GM23338 (cell line): Measurements from ENCODE around the gene NINJ2. TPM values are rescaled to one million over a fixed set of nuclear protein-coding genes. Genes with fewer than 3 reads are reported as not detected.

ENCODE experiments used
- ATAC-seq: fragments of 200-7000 bp; cut with Tn5 transposase; 3 replicates; pipeline ENCODE4 v1.9.1; 2020
- DNase-seq: peaks from one replicate; pipeline ENCODE4 v3.0.0-alpha.2; 2015; ENCODE audit warnings: low spot score
- H2AFZ ChIP-seq: fragments of 200-600 bp; sonication (generic); 2 replicates; pipeline ENCODE4 v1.8.0; 2016; ENCODE audit warnings: antibody characterized with exemption, mild to moderate bottlenecking, moderate library complexity
- H3F3A ChIP-seq: fragments of 200-600 bp; sonication (generic); replicated peaks from 2 replicates; pipeline ENCODE4 v1.8.0; 2017; ENCODE audit warnings: antibody characterized with exemption, mixed run types, low read depth
- H3K27ac ChIP-seq: fragments of 200-600 bp; sonication (generic); 2 replicates; pipeline ENCODE4 v1.6.1; 2016; ENCODE audit warnings: low read depth
- H3K27me3 ChIP-seq: fragments of 200-600 bp; sonication (generic); 2 replicates; pipeline ENCODE4 v1.8.0; 2016; ENCODE audit warnings: mild to moderate bottlenecking, mixed run types, moderate library complexity; ENCODE audit not compliant: insufficient read depth
- H3K36me3 ChIP-seq: fragments of 200-600 bp; sonication (generic); 2 replicates; pipeline ENCODE4 v1.8.0; 2016; ENCODE audit warnings: mild to moderate bottlenecking; ENCODE audit not compliant: insufficient read depth
- H3K4me1 ChIP-seq: fragments of 200-600 bp; sonication (generic); 2 replicates; pipeline ENCODE4 v1.8.0; 2016; ENCODE audit warnings: mild to moderate bottlenecking, moderate library complexity; ENCODE audit not compliant: insufficient read depth
- H3K4me2 ChIP-seq: fragments of 200-600 bp; sonication (generic); 2 replicates; pipeline ENCODE4 v1.7.1; 2017; ENCODE audit warnings: mixed run types
- H3K4me3 ChIP-seq: fragments of 200-600 bp; sonication (generic); 2 replicates; pipeline ENCODE4 v1.6.1; 2016; ENCODE audit warnings: mixed run types
- H3K79me2 ChIP-seq: fragments of 200-600 bp; sonication (generic); replicated peaks from 2 replicates; pipeline ENCODE4 v1.8.0; 2017; ENCODE audit warnings: mild to moderate bottlenecking; ENCODE audit not compliant: insufficient read depth
- H3K9me2 ChIP-seq: fragments of 200-600 bp; sonication (generic); 2 replicates; pipeline ENCODE4 v1.8.0; 2017; ENCODE audit not compliant: insufficient read depth
- H4K20me1 ChIP-seq: fragments of 200-600 bp; sonication (generic); replicated peaks from 2 replicates; pipeline ENCODE4 v1.8.0; 2017; ENCODE audit warnings: mild to moderate bottlenecking; ENCODE audit not compliant: insufficient read depth
- H3K27ac Mint-ChIP-seq: 2 replicates; pipeline ENCODE4 v1.8.0; 2020; ENCODE audit warnings: inconsistent platforms, mild to moderate bottlenecking, moderate library complexity, mixed read lengths
- H3K27me3 Mint-ChIP-seq: 3 replicates; pipeline ENCODE4 v1.8.0; 2022; ENCODE audit warnings: low read depth, mild to moderate bottlenecking, moderate library complexity, mixed read lengths, inconsistent platforms; ENCODE audit not compliant: insufficient read depth, poor library complexity
- H3K36me3 Mint-ChIP-seq: 3 replicates; pipeline ENCODE4 v1.8.0; 2021; ENCODE audit warnings: low read depth, mild to moderate bottlenecking, inconsistent platforms, moderate library complexity, mixed read lengths
- H3K4me1 Mint-ChIP-seq: 3 replicates; pipeline ENCODE4 v1.8.0; 2020; ENCODE audit warnings: mild to moderate bottlenecking, inconsistent platforms, mixed read lengths
- H3K4me3 Mint-ChIP-seq: 3 replicates; pipeline ENCODE4 v1.8.0; 2021; ENCODE audit warnings: moderate library complexity, mild to moderate bottlenecking, inconsistent platforms, mixed read lengths
- H3K9me3 Mint-ChIP-seq: 3 replicates; pipeline ENCODE4 v1.8.0; 2020; ENCODE audit warnings: moderate library complexity, mild to moderate bottlenecking, inconsistent platforms, mixed read lengths
- CREB1 ChIP-seq: fragments of 250-450 bp; sonication (Bioruptor Pico); IDR thresholded peaks from 2 replicates; pipeline ENCODE4 v1.5.0; 2020; ENCODE audit warnings: low read depth, mild to moderate bottlenecking, moderate library complexity
- EZH2 ChIP-seq: fragments of 200-600 bp; sonication (generic); IDR thresholded peaks from one replicate; pipeline ENCODE4 v1.8.0; 2017; ENCODE audit warnings: antibody characterized with exemption, mild to moderate bottlenecking, low read depth; ENCODE audit not compliant: unreplicated experiment
- EZH2phosphoT487 ChIP-seq: fragments of 200-600 bp; sonication (generic); IDR thresholded peaks from one replicate; pipeline ENCODE4 v1.8.1; 2018; ENCODE audit warnings: antibody characterized with exemption; ENCODE audit not compliant: unreplicated experiment
- JUNB ChIP-seq: IDR thresholded peaks from one replicate; pipeline ENCODE4 v1.6.1; 2016; ENCODE audit warnings: antibody characterized with exemption; ENCODE audit not compliant: unreplicated experiment
- NANOG ChIP-seq: IDR thresholded peaks from 2 replicates; pipeline ENCODE4 v1.6.1; 2016; ENCODE audit warnings: antibody characterized with exemption, borderline replicate concordance
- POLR2AphosphoS5 ChIP-seq: IDR thresholded peaks from 2 replicates; pipeline ENCODE4 v1.6.1; 2016; ENCODE audit warnings: antibody characterized with exemption, low read depth
- STAT1 ChIP-seq: IDR thresholded peaks from one replicate; pipeline ENCODE4 v1.6.1; 2016; ENCODE audit warnings: antibody characterized with exemption; ENCODE audit not compliant: unreplicated experiment
- ZNF114 ChIP-seq: fragments of 250-450 bp; sonication (Bioruptor Pico); IDR thresholded peaks from 2 replicates; pipeline ENCODE4 v1.5.0; 2020; ENCODE audit warnings: mild to moderate bottlenecking, moderate library complexity
- ZNF331 ChIP-seq: fragments of 250-450 bp; sonication (Bioruptor Pico); IDR thresholded peaks from 2 replicates; pipeline ENCODE4 v1.5.0; 2020; ENCODE audit warnings: low read depth, mild to moderate bottlenecking, moderate library complexity
- polyA plus RNA-seq: library from polyadenylated mRNA; unstranded; fragments of >200 nt; fragmentation: Nextera tagmentation; extraction: Ambion mirVana; gene quantifications from 2 replicates; pipeline ENCODE4 v1.2.1, GENCODE V29; 2016
- total RNA-seq: library from RNA; depleted of rRNA; stranded (reverse); fragments of >200 nt; shearing (Covaris generic); gene quantifications from 2 replicates; pipeline ENCODE4 v1.2.3, GENCODE V29; 2014
- TF ChIP-seq, protein P1 (sequence below): fragments of 250-450 bp; sonication (Bioruptor Pico); IDR thresholded peaks from 2 replicates; pipeline ENCODE4 v1.5.0; 2020; ENCODE audit warnings: mild to moderate bottlenecking, moderate library complexity
- TF ChIP-seq, protein P2 (sequence below), 2 experiments: fragments of 200-600 bp in 1 of 2; sonication (generic) in 1 of 2; conservative IDR thresholded peaks; 2 replicates each; pipeline versions ENCODE4 v1.5.1 to v1.6.1; 2016 to 2017; ENCODE audit warnings: antibody characterized with exemption in 2 of 2, low read depth in 2 of 2, mild to moderate bottlenecking in 2 of 2, moderate library complexity in 1 of 2
- TF ChIP-seq, protein P3 (sequence below): IDR thresholded peaks from one replicate; pipeline ENCODE4 v1.6.1; 2018; ENCODE audit warnings: antibody characterized with exemption; ENCODE audit not compliant: unreplicated experiment
- TF ChIP-seq, protein P4 (sequence below): IDR thresholded peaks from 2 replicates; pipeline ENCODE4 v1.6.1; 2016; ENCODE audit warnings: antibody characterized with exemption

The NINJ2 gene
- total and polyA plus RNA-seq, 2 experiments from 2014 or later = 0.94 to 2.6 TPM

GRCh38 chr12:692274-692673 lies 29.0 kb upstream of the NINJ2 start:
- no peak for ATAC-seq
- Mint-ChIP-seq H3K4me3 (no peak overlapping the region), H3K4me1 (no peaks in the 10 kb centered on the region; the same call in 2 of the 3 replicates), H3K36me3 (peaks cover 25% of the 10 kb centered on the region), H3K27ac (no peak overlapping the region), H3K9me3 (peaks cover 35% of the 10 kb centered on the region), H3K27me3 (no peaks in the 10 kb centered on the region)
- Histone ChIP-seq H3K9me2 (no peaks in the 10 kb centered on the region), H3K27me3 (no peaks in the 10 kb centered on the region), H3K4me3 (no peak overlapping the region), H3K4me1 (no peaks in the 10 kb centered on the region), H3K36me3 (peaks cover 3% of the 10 kb centered on the region; the same call in 1 of the 2 replicates), H2AFZ (no peak overlapping the region), H3F3A (no peaks in the 10 kb centered on the region), H3K79me2 (no peaks in the 10 kb centered on the region), H4K20me1 (no peaks in the 10 kb centered on the region), H3K4me2 (no peak overlapping the region), H3K27ac (no peak overlapping the region)
- TF ChIP-seq, protein P1, sequence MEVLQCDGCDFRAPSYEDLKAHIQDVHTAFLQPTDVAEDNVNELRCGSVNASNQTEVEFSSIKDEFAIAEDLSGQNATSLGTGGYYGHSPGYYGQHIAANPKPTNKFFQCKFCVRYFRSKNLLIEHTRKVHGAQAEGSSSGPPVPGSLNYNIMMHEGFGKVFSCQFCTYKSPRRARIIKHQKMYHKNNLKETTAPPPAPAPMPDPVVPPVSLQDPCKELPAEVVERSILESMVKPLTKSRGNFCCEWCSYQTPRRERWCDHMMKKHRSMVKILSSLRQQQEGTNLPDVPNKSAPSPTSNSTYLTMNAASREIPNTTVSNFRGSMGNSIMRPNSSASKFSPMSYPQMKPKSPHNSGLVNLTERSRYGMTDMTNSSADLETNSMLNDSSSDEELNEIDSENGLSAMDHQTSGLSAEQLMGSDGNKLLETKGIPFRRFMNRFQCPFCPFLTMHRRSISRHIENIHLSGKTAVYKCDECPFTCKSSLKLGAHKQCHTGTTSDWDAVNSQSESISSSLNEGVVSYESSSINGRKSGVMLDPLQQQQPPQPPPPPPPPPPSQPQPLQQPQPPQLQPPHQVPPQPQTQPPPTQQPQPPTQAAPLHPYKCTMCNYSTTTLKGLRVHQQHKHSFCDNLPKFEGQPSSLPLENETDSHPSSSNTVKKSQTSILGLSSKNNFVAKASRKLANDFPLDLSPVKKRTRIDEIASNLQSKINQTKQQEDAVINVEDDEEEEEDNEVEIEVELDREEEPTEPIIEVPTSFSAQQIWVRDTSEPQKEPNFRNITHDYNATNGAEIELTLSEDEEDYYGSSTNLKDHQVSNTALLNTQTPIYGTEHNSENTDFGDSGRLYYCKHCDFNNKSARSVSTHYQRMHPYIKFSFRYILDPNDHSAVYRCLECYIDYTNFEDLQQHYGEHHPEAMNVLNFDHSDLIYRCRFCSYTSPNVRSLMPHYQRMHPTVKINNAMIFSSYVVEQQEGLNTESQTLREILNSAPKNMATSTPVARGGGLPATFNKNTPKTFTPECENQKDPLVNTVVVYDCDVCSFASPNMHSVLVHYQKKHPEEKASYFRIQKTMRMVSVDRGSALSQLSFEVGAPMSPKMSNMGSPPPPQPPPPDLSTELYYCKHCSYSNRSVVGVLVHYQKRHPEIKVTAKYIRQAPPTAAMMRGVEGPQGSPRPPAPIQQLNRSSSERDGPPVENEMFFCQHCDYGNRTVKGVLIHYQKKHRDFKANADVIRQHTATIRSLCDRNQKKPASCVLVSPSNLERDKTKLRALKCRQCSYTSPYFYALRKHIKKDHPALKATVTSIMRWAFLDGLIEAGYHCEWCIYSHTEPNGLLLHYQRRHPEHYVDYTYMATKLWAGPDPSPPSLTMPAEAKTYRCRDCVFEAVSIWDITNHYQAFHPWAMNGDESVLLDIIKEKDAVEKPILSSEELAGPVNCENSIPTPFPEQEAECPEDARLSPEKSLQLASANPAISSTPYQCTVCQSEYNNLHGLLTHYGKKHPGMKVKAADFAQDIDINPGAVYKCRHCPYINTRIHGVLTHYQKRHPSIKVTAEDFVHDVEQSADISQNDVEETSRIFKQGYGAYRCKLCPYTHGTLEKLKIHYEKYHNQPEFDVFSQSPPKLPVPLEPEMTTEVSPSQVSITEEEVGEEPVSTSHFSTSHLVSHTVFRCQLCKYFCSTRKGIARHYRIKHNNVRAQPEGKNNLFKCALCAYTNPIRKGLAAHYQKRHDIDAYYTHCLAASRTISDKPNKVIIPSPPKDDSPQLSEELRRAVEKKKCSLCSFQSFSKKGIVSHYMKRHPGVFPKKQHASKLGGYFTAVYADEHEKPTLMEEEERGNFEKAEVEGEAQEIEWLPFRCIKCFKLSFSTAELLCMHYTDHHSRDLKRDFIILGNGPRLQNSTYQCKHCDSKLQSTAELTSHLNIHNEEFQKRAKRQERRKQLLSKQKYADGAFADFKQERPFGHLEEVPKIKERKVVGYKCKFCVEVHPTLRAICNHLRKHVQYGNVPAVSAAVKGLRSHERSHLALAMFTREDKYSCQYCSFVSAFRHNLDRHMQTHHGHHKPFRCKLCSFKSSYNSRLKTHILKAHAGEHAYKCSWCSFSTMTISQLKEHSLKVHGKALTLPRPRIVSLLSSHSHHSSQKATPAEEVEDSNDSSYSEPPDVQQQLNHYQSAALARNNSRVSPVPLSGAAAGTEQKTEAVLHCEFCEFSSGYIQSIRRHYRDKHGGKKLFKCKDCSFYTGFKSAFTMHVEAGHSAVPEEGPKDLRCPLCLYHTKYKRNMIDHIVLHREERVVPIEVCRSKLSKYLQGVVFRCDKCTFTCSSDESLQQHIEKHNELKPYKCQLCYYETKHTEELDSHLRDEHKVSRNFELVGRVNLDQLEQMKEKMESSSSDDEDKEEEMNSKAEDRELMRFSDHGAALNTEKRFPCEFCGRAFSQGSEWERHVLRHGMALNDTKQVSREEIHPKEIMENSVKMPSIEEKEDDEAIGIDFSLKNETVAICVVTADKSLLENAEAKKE = no peak
- TF ChIP-seq STAT1 = no peak
- TF ChIP-seq ZNF114 (CRISPR knock-in tag) = no peak
- TF ChIP-seq, protein P2, sequence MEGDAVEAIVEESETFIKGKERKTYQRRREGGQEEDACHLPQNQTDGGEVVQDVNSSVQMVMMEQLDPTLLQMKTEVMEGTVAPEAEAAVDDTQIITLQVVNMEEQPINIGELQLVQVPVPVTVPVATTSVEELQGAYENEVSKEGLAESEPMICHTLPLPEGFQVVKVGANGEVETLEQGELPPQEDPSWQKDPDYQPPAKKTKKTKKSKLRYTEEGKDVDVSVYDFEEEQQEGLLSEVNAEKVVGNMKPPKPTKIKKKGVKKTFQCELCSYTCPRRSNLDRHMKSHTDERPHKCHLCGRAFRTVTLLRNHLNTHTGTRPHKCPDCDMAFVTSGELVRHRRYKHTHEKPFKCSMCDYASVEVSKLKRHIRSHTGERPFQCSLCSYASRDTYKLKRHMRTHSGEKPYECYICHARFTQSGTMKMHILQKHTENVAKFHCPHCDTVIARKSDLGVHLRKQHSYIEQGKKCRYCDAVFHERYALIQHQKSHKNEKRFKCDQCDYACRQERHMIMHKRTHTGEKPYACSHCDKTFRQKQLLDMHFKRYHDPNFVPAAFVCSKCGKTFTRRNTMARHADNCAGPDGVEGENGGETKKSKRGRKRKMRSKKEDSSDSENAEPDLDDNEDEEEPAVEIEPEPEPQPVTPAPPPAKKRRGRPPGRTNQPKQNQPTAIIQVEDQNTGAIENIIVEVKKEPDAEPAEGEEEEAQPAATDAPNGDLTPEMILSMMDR (conservative IDR thresholded peaks at IDR 0.05; ENCODE audit: low read depth in 2 of 2) = no peak
- TF ChIP-seq, protein P3, sequence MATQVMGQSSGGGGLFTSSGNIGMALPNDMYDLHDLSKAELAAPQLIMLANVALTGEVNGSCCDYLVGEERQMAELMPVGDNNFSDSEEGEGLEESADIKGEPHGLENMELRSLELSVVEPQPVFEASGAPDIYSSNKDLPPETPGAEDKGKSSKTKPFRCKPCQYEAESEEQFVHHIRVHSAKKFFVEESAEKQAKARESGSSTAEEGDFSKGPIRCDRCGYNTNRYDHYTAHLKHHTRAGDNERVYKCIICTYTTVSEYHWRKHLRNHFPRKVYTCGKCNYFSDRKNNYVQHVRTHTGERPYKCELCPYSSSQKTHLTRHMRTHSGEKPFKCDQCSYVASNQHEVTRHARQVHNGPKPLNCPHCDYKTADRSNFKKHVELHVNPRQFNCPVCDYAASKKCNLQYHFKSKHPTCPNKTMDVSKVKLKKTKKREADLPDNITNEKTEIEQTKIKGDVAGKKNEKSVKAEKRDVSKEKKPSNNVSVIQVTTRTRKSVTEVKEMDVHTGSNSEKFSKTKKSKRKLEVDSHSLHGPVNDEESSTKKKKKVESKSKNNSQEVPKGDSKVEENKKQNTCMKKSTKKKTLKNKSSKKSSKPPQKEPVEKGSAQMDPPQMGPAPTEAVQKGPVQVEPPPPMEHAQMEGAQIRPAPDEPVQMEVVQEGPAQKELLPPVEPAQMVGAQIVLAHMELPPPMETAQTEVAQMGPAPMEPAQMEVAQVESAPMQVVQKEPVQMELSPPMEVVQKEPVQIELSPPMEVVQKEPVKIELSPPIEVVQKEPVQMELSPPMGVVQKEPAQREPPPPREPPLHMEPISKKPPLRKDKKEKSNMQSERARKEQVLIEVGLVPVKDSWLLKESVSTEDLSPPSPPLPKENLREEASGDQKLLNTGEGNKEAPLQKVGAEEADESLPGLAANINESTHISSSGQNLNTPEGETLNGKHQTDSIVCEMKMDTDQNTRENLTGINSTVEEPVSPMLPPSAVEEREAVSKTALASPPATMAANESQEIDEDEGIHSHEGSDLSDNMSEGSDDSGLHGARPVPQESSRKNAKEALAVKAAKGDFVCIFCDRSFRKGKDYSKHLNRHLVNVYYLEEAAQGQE = no peak
- no peak for TF ChIP-seq NANOG
- TF ChIP-seq POLR2AphosphoS5 = no peak
- no peak for TF ChIP-seq CREB1 (CRISPR knock-in tag)
- TF ChIP-seq EZH2 = no peak
- TF ChIP-seq, protein P4, sequence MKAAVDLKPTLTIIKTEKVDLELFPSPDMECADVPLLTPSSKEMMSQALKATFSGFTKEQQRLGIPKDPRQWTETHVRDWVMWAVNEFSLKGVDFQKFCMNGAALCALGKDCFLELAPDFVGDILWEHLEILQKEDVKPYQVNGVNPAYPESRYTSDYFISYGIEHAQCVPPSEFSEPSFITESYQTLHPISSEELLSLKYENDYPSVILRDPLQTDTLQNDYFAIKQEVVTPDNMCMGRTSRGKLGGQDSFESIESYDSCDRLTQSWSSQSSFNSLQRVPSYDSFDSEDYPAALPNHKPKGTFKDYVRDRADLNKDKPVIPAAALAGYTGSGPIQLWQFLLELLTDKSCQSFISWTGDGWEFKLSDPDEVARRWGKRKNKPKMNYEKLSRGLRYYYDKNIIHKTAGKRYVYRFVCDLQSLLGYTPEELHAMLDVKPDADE = no peak
- TF ChIP-seq JUNB = no peak
- no peak for TF ChIP-seq EZH2phosphoT487
- TF ChIP-seq ZNF331 (CRISPR knock-in tag) = no peak
- no peak for DNase-seq
